ENCODE measurements around the gene DYNC1I1. TPM values are rescaled to one million over a fixed set of nuclear protein-coding genes. Genes with fewer than 3 reads are reported as not detected.

DYNC1I1 gene
- total RNA-seq, 1 experiment from 2014 or later = not detected

DNA sequence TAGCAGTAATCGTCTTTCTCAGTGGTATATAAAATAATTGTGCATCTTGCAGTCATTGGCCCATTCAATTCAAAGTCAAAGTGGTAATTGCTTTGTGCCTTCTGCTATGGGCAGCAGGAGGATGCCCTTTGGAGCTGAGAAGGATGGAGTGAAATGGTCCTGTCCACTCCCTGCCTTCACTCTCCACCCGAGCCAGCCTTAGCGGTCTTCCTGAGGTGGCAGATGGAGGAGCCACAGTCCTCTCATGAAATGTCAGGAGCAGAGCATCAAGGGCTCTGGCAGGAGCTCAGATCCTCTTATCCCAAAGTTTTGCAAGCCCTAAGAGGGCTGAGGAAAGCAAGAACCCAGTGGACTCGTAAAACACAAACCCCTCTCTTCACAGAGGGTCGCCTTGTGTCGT, 199.4 kb downstream of the DYNC1I1 start:
- Histone ChIP-seq H4K20me1 (ENCODE audit: insufficient read depth) (no peaks in the 10 kb centered on the region), H3K4me3 (no peak overlapping the region), H3K36me3 (ENCODE audit: low read depth) (no peaks in the 10 kb centered on the region), H3K27ac (no peak overlapping the region), H3K9me3 (ENCODE audit: insufficient read depth, low read depth) (no peaks in the 10 kb centered on the region), H2AFZ (no peak overlapping the region), H3K79me2 (ENCODE audit: low read depth) (no peaks in the 10 kb centered on the region), H3K9me2 (ENCODE audit: insufficient read depth) (no peaks in the 10 kb centered on the region), H3K4me1 (replicated peaks; ENCODE audit: insufficient read depth) (no peaks in the 10 kb centered on the region), H3F3A (ENCODE audit: insufficient read depth, low read depth) (no peaks in the 10 kb centered on the region), H3K4me2 (no peak overlapping the region), H3K27me3 (ENCODE audit: insufficient read depth, low read depth) (no peaks in the 10 kb centered on the region)
- intact Hi-C loops (cut with micrococcal nuclease; ENCODE audit: unreplicated experiment) = no loop called here
- BruUV-seq (replicated peaks) = no TSS peak
- TF ChIP-seq, protein P1, sequence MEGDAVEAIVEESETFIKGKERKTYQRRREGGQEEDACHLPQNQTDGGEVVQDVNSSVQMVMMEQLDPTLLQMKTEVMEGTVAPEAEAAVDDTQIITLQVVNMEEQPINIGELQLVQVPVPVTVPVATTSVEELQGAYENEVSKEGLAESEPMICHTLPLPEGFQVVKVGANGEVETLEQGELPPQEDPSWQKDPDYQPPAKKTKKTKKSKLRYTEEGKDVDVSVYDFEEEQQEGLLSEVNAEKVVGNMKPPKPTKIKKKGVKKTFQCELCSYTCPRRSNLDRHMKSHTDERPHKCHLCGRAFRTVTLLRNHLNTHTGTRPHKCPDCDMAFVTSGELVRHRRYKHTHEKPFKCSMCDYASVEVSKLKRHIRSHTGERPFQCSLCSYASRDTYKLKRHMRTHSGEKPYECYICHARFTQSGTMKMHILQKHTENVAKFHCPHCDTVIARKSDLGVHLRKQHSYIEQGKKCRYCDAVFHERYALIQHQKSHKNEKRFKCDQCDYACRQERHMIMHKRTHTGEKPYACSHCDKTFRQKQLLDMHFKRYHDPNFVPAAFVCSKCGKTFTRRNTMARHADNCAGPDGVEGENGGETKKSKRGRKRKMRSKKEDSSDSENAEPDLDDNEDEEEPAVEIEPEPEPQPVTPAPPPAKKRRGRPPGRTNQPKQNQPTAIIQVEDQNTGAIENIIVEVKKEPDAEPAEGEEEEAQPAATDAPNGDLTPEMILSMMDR (conservative IDR thresholded peaks at IDR 0.05) = no peak
- TF ChIP-seq EZH2 (IDR thresholded peaks at IDR 0.05; ENCODE audit: low read depth) = no peak
- CTCF ChIA-PET = no interaction called here
- POLR2A ChIA-PET (ENCODE audit: unreplicated experiment) = no interaction called here
- DNase-seq = no peak

DNA sequence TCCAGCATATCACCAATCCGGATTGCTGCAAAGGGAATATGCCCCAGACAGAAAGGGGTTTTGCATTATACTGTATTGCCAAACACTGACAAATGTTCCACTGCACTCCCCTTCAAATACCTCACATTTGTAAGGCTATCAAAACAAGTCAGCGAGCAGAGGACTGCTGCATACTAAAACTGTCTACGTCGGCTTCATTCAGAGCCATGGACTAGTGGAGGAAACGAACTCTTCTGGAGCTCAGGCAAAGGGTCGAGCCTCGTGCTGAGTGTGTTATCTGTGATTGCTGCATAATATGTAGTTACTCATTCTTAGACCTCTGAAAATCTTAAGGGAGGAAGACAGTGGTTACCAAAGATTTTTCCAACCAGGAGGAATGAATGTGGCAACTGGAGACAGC, 200.2 kb downstream of the DYNC1I1 start:
- H3K9me3 ChIP-seq (ENCODE audit: insufficient read depth, low read depth) = no peaks in the 10 kb centered on the region
- CTCF ChIA-PET = no interaction called here
- no peaks in the 10 kb centered on the region for H3K9me2 ChIP-seq (ENCODE audit: insufficient read depth)
- no peaks in the 10 kb centered on the region for H4K20me1 ChIP-seq (ENCODE audit: insufficient read depth)
- POLR2A ChIA-PET (ENCODE audit: unreplicated experiment) = no interaction called here
- BruUV-seq (replicated peaks) = no TSS peak
- H3K36me3 ChIP-seq (ENCODE audit: low read depth) = no peaks in the 10 kb centered on the region
- no peak for DNase-seq
- H3K79me2 ChIP-seq (ENCODE audit: low read depth) = no peaks in the 10 kb centered on the region
- H3K27me3 ChIP-seq (ENCODE audit: insufficient read depth, low read depth) = no peaks in the 10 kb centered on the region
- H3K4me1 ChIP-seq (replicated peaks; ENCODE audit: insufficient read depth) = no peaks in the 10 kb centered on the region
- no peaks in the 10 kb centered on the region for H3F3A ChIP-seq (ENCODE audit: insufficient read depth, low read depth)
- no peak overlapping the region; the same call in 1 of the 2 replicates for H2AFZ ChIP-seq
- intact Hi-C loops (cut with micrococcal nuclease; ENCODE audit: unreplicated experiment) = no loop called here
- no peak overlapping the region for H3K4me2 ChIP-seq
- TF ChIP-seq, protein P1 (conservative IDR thresholded peaks at IDR 0.05) = no peak
- TF ChIP-seq EZH2 (IDR thresholded peaks at IDR 0.05; ENCODE audit: low read depth) = no peak
- no peak overlapping the region for H3K27ac ChIP-seq
- H3K4me3 ChIP-seq = no peak overlapping the region

DNA sequence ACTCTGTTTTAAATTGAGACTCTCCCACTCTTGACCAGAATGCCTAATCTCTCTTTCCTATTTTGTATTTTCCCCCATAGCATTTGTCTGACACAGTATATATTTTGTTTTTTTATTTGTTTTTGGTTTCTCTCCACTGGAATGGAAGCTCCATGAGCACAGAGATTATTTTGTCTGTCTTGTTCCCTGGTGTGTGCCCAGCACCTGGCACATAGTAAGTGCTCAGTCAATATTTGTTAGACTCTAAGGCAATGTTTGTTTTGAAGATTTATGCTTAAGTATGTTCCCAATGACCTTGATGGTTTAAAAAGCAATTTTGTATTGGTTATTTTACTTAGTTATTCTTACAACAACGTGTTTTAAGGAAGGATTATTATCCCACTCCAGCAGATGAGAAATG, 201.8 kb downstream of the DYNC1I1 start:
- Histone ChIP-seq H3K79me2 (ENCODE audit: low read depth) (no peaks in the 10 kb centered on the region), H3K36me3 (ENCODE audit: low read depth) (no peaks in the 10 kb centered on the region), H3K27me3 (ENCODE audit: insufficient read depth, low read depth) (no peaks in the 10 kb centered on the region), H4K20me1 (ENCODE audit: insufficient read depth) (no peaks in the 10 kb centered on the region), H3K4me1 (replicated peaks; ENCODE audit: insufficient read depth) (no peaks in the 10 kb centered on the region), H3K4me2 (no peak overlapping the region), H3F3A (ENCODE audit: insufficient read depth, low read depth) (no peaks in the 10 kb centered on the region), H3K27ac (no peak overlapping the region), H3K9me2 (ENCODE audit: insufficient read depth) (no peaks in the 10 kb centered on the region), H3K4me3 (no peak overlapping the region), H3K9me3 (ENCODE audit: insufficient read depth, low read depth) (no peaks in the 10 kb centered on the region), H2AFZ (no peak overlapping the region)
- CTCF ChIA-PET = no interaction called here
- intact Hi-C loops (cut with micrococcal nuclease; ENCODE audit: unreplicated experiment) = no loop called here
- no TSS peak for BruUV-seq (replicated peaks)
- POLR2A ChIA-PET (ENCODE audit: unreplicated experiment) = interaction anchor here (0.7 kb wide), 1 partner anchor 839 kb away, joined by 6 read pairs; no protein-coding TSS in a partner anchor
- no peak for DNase-seq
- TF ChIP-seq, protein P1 (conservative IDR thresholded peaks at IDR 0.05) = no peak
- TF ChIP-seq EZH2 (IDR thresholded peaks at IDR 0.05; ENCODE audit: low read depth) = no peak
